C4-2B (cell line): Measurements from ENCODE around the gene STXBP4.

ENCODE experiments used
- CTCF ChIP-seq: fragments of 450-650 bp; conservative IDR thresholded peaks from 2 replicates; pipeline ENCODE4 v1.5.1; 2017; ENCODE audit warnings: mild to moderate bottlenecking
- ZFX ChIP-seq: fragments of 450-650 bp; IDR thresholded peaks from 2 replicates; pipeline ENCODE4 v1.6.1; 2017

DNA sequence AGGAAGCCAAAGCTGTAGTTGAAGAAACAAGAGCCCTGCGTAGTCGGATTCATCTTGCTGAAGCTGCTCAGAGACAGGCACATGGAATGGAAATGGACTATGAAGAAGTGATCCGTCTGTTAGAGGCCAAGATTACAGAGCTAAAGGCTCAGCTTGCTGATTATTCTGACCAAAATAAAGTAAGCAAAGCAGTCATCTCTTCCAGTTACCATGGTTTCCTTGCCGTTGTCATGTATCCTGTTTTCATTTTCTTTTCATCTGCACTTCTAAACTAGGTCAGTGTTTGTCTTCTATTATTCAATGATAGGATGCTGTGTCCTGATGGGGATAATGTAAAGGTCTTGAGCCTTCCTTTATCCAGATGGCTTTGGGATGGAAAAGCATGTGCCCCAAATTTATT lies 104.3 kb downstream of the STXBP4 start:
- TF ChIP-seq CTCF: no peak
- no peak for TF ChIP-seq ZFX
